ENCODE data around the gene DNMT3B.

- TF ChIP-seq, protein P1, sequence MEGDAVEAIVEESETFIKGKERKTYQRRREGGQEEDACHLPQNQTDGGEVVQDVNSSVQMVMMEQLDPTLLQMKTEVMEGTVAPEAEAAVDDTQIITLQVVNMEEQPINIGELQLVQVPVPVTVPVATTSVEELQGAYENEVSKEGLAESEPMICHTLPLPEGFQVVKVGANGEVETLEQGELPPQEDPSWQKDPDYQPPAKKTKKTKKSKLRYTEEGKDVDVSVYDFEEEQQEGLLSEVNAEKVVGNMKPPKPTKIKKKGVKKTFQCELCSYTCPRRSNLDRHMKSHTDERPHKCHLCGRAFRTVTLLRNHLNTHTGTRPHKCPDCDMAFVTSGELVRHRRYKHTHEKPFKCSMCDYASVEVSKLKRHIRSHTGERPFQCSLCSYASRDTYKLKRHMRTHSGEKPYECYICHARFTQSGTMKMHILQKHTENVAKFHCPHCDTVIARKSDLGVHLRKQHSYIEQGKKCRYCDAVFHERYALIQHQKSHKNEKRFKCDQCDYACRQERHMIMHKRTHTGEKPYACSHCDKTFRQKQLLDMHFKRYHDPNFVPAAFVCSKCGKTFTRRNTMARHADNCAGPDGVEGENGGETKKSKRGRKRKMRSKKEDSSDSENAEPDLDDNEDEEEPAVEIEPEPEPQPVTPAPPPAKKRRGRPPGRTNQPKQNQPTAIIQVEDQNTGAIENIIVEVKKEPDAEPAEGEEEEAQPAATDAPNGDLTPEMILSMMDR (IDR thresholded peaks at IDR 0.05), result no peak
- no peak for TF ChIP-seq POLR2A (IDR thresholded peaks at IDR 0.05)
- no peak for TF ChIP-seq EP300 (IDR thresholded peaks at IDR 0.05)
- no peak for TF ChIP-seq POLR2AphosphoS5 (IDR thresholded peaks at IDR 0.05)
Observed at GRCh38 chr20:32823737-32824588, 61.8 kb downstream of the DNMT3B start.

Data from gastroesophageal sphincter (tissue), 3 donors.